Activated CD8-positive, alpha-beta memory T cell treated with anti-CD3 and anti-CD28 coated beads, Interleukin-2, amount 50 U/mL, for 1 hour (primary cell): ENCODE results near the gene SNTA1.
"Not testable (repeated sequence)": the region's sequence is repeated elsewhere in the genome, so short reads cannot be mapped to it uniquely, and the experiment has no call there.

Experiments used
- DNase-seq: peaks from one replicate; pipeline ENCODE4 v3.0.0-alpha.2; 2020; ENCODE audit errors: extremely low read depth

Gene SNTA1

DNA sequence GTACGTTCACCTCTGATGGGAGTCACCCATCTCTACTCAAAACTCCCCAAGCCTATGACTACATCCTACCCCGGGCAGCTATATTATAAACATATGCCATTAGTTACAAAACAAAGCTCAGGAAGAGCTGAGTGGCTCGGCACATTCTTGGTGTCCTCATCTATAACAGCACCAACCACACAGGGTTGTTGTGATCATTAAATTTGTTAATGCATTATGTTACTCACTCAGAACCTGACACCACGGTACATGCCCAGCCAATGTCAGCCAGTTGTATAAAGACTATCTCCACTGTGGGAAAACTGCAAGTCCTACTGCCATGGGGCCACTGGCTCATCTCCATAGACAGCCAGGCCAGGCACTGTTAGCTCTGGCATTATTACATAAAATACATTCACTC, 50.0 kb downstream of the SNTA1 start:
- DNase-seq = no peak

DNA sequence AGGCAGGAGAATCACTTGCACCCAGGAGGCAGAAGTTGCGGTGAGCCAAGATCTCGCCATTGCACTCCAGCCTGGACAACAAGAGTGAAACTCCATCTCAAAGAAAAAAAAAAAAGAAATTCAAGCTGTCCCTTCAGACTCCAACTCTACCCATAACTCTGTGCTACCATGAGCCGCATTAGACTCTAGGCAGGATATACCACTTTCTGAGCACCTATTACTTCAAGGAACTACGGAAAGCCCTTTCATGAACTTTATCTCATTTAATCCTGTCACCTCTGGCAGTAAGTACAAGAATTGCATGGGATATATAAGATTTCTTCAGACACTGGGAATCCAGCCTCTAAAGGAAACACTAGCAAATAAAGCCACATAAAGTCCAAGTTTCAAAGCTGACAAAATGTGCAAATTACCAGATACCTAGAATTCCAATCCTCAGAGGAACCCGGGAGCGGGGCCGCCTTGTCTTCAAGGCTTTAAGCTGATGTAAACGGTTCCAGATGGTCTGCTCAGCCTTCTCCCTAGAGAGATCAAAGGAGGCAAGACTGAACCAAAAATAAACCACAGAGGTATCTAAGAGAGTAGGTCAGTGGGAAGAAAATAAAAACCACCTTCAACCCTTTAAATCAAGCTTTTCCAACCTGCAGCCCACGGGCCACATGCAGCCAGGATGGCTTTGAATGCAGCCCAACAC, 51.7 kb downstream of the SNTA1 start:
- no peak for DNase-seq

DNA sequence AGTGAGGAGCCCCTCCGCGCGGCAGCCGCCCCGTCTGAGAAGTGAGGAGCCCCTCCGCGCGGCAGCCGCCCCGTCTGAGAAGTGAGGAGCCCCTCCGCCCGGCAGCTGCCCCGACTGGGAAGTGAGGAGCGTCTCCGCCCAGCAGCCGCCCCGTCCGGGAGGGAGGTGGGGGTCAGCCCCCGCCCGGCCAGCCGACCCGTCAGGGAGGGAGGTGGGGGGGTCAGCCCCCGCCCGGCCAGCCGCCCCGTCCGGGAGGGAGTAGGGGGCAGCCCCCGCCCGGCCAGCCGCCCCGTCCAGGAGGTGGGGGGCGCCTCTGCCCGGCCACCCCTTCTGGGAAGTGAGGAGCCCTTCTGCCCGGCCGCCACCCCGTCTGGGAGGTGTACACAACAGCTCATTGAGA, 54.2 kb downstream of the SNTA1 start:
- not testable (repeated sequence) for DNase-seq

DNA sequence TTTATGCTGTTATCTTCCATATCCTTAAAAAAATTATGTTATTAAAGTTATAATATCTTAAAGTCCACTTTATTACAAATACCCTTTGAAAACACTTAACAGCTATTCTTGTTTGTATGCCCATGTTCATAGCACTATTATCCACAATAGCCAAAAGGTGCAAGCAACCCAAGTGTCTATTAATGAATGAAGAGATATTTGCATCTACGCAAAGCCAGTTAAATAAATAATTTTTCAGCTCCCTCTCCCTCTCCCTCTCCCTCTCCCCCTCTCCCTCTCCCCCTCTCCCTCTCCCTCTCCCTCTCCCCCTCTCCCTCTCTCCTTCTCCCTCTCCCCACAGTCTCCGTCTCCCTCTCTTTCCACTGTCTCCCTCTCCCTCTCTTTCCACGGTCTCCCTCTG, 55.3 kb downstream of the SNTA1 start:
- no peak for DNase-seq

DNA sequence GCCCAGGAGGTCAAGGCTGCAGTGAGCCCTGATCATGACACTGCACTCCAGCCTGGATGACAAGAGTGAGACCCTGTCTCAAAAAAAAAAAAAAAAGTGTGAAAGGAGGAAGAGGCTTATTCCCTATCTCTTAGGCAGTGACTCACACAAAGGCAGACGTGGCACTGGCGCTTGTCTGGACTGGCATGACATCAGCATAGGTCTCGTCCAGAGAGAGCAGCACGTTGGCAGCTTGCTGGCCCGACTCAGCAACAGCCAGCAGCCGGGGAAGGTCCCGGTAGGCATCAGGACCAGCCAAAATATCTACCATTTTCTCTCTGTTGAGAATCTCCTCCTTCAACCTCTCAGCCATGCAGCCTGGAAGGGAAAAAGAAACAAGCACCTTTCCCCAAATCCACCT, 56.4 kb downstream of the SNTA1 start:
- DNase-seq = no peak

DNA sequence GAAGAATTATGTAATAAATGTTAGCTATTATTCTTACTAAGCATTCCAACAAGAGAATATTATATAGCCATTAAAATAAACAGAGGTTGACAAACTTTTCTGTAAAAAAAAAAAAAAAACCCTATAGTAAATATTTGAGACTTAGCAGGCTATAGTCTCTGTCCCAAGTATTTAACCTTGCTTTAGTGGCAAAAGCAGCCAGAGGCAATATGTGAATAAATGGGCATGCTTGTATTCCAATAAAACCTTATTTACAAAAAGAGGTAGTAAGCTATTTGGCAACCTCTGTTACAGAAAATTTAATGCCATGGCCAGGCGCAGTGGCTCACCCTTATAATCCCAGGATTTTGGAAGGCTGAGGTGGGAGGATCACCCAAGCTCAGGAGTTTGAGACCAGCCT, 56.9 kb downstream of the SNTA1 start:
- no peak for DNase-seq

DNA sequence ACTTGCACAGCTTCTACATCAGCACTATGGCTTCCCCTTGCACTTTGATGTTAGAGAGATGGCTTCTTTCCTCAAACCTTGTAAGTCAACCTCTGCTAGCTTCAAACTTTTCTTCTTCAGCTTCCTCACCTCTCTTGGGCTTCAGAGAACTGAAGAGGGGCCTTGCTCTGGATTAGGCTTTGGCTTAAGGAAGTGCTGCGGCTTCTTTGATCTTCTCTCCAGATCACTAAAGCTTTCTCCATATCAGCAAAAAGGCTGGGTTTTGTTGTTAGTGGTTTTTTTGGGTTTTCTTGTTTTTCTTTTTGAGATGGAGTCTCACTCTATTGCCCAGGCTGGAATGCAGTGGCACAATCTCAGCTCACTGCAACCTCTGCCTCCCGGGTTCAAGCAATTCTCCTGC, 66.2 kb downstream of the SNTA1 start:
- no peak for DNase-seq

DNA sequence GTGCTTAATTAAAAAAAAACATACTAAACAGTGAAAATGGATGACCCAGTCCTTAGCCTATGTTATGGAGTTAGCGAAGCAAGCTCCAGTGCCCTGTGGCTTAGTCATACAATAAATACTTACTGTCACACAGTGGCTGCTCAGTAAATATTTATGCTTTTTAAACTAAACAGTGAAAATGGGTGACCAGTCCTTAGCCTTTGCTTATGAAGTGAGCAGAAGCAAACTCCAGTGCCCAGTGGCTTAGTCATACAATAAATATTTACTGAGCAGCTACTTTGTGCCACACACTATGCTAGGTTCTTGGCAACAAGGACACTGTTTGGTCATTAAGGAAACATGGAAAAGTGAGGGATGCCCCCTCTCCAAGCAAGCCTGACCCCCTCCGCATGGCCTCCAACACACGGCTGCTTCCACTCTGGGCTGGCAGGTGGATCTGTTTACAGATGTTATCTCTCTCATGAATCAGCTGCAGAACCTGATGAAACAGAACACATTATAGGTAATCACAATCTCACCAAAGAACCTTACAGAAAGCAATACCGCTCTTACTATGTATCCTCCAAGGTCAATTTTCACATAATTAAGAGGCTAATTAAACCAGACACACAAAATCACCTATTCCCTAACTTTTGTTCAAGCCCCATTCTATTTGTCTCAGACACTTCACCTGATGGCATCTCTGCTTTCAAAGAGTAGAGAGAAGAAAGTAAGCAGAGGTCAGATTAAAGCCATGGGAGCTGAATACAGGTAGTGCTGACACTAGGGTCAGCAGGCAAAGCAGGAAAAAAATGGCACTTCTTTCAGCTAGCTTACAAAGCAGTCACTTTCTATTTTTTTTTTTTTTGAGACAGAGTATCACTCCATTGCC, 69.6 kb downstream of the SNTA1 start:
- DNase-seq = no peak

DNA sequence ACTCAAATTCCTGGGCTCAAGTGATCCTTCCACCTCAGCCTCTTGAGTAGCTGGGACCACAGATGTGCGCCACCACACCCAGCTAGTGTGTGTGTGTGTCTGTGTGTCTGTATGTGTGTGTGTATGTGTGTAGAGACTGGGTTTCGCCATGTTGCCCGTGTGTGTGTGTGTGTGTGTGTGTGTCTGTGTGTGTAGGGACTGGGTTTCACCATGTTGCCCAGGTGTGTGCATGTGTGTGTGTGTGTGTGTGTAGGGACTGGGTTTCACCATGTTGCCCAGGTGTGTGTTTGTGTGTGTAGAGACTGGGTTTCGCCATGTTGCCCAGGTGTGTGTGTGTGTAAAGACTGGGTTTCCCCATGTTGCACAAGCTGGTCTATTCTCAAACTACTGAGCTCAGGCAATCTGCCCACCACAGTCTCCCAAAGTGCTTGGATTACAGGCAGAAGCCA, 70.5 kb downstream of the SNTA1 start:
- DNase-seq = no peak

DNA sequence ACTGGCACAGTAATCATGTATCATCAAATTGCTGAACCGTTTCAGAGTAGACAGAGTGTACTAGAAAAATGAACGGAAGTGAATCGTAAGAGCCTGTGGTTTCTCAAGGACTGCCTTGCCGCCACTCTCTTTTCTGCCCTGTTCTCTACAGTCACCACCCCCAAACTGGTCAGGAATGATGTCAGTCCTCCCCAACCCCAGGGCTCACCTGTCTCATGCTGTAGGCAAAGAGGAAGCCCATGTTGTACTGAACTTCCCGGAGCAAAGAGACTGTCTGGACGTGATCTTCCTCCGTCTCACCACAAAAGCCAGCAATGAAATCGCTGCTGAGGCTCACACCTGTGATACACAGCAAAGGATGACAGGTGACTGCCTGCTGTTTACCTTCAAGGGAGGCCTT, 73.3 kb downstream of the SNTA1 start:
- DNase-seq = peak; percentile 46

DNA sequence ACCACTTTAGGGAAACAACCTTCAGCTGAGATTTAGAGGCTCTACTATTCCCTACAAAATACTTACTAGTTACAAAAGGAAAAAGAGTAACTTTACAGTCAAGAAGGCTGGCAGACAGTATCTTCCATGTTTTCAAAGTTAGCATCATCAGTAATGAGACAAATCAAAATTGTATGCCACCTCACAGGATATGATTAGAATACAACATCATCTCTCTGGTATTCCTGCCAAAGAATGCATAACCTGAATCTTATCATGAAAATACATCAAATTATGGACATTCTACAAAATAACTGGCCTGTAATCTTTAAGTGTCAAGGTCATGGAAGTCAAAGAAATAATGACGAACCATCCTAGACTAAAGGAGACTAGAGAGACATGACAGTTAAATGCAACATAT, 80.7 kb downstream of the SNTA1 start:
- no peak for DNase-seq

DNA sequence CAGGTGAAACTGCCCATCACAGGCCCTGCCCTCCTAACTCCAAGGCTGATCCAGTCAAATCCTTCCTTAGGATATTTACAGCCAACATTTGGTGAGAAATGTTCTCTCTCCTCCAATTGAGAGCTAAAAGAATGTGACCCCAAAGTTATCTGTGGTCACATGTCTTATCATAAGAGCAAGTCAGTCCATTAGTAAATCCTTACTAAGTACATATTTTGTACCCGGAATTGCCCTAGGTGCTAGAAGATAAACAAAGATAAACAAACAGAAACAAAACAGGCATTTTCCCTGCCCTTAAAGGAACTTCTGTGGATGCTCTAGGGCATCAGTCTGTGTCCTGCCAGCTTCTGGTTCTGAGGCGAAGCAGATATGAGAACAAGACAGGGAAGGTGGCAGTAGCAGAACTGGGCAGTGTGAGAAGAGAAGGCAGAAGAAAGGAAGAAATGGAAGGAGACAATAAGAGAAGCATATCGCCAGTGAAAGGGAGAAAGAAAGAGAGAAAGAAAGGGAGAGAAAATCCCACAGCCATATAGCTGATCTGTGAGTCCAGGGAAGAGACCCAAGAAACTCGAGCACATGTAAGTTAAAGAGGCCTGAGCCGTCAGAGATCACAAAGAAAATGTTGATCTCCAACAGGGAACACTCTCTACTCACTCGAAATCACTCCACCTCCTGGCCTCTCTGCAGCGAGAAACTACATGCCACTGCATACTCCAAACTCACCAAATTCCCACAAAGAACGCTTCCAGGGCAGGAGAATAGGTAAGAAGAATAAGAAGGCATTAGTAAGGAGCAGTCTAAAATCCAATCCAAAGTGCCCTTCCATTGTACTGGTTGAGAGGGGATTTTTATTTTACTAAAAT, 83.9 kb downstream of the SNTA1 start:
- no peak for DNase-seq
